Fibroblast of pulmonary artery (primary cell): ENCODE data around the gene FMO3.

ENCODE experiments used
- DNase-seq: peaks from one replicate; pipeline ENCODE4 v3.0.0-alpha.2; 2010; ENCODE audit warnings: low read depth
- H3K4me3 ChIP-seq: replicated peaks from 2 replicates; pipeline ENCODE4 v1.5.1; 2011; ENCODE audit warnings: low read depth, mild to moderate bottlenecking, control low read depth, low read length, moderate library complexity
- TF ChIP-seq, protein P1 (sequence below): IDR thresholded peaks from 2 replicates; pipeline ENCODE4 v1.5.1; 2011; ENCODE audit warnings: mild to moderate bottlenecking, control low read depth, low read length, inconsistent platforms; ENCODE audit errors: missing control alignments

Gene FMO3

DNA sequence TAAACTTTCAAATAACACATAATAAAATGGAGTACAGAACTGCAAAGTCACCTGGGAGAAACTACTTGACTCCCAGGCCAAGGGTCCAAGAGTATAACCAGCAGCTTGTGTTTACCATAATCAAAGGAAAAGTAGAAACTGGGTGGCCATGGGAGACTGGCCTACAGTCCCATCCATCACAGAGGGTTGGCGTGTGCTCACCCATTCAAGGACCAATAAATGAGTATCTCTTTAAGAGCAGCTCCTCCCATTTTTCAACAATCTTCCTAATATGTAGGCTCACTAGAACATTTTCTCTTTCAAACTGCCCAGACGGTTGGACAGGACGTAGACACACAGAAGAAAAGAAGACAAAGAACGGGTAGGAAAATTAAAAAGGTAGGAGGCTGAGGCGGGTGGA is at the start of gene FMO3:
Gene FMO3, plus strand, starts transcription at position 302 of the 400 bp plus-strand sequence. CDS start 1,754 bp downstream, outside the sequence.
- DNase-seq = no peak
- TF ChIP-seq, protein P1, sequence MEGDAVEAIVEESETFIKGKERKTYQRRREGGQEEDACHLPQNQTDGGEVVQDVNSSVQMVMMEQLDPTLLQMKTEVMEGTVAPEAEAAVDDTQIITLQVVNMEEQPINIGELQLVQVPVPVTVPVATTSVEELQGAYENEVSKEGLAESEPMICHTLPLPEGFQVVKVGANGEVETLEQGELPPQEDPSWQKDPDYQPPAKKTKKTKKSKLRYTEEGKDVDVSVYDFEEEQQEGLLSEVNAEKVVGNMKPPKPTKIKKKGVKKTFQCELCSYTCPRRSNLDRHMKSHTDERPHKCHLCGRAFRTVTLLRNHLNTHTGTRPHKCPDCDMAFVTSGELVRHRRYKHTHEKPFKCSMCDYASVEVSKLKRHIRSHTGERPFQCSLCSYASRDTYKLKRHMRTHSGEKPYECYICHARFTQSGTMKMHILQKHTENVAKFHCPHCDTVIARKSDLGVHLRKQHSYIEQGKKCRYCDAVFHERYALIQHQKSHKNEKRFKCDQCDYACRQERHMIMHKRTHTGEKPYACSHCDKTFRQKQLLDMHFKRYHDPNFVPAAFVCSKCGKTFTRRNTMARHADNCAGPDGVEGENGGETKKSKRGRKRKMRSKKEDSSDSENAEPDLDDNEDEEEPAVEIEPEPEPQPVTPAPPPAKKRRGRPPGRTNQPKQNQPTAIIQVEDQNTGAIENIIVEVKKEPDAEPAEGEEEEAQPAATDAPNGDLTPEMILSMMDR = no peak
- H3K4me3 ChIP-seq = no peak within 1 kb of the TSS

DNA sequence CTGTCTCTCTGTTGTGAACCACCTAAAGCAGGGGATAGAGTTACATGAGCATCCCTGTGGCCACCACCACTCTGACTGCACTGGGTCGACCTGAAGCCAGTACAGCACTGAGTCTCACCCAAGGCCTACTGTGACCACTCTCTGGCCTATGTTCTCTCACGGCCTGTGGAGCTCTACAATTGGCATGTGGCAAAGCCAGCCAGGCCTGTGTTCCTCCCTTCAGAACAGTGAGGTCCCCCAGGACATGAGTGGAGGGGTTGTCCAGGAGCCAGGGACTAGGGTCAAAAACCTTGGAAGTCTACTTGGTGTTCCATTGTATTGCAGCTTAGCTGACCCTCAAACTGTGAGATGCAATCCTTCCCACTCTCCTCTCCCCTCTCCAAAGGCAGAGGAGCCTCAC is 42.7 kb upstream of the FMO3 start:
- TF ChIP-seq, protein P1 = no peak
- DNase-seq = no peak

DNA sequence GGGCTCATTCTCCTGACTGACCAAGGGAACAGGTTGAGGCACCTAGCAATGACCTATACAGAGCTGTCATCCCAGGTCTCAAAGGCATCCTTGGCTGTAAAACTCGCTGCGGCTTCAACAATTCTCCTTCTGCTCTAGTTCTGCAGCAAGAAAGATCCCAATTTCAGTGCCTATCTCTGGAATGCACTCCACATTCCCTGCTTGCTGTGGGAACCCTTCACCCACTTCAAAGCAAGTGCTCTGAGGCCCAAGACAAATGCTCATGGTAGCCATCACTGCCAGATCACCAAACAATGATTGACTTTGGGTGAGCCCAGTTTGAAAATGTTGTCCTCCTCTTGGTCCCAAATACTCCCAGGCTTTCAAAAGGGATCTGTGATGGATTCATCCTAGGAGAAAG is 37.7 kb upstream of the FMO3 start:
- TF ChIP-seq, protein P1 = no peak
- no peak for DNase-seq
- H3K4me3 ChIP-seq = no peak overlapping the region

More for the DNA sequence above, 42.7 kb upstream of the FMO3 start:
- no peak overlapping the region for H3K4me3 ChIP-seq

DNA sequence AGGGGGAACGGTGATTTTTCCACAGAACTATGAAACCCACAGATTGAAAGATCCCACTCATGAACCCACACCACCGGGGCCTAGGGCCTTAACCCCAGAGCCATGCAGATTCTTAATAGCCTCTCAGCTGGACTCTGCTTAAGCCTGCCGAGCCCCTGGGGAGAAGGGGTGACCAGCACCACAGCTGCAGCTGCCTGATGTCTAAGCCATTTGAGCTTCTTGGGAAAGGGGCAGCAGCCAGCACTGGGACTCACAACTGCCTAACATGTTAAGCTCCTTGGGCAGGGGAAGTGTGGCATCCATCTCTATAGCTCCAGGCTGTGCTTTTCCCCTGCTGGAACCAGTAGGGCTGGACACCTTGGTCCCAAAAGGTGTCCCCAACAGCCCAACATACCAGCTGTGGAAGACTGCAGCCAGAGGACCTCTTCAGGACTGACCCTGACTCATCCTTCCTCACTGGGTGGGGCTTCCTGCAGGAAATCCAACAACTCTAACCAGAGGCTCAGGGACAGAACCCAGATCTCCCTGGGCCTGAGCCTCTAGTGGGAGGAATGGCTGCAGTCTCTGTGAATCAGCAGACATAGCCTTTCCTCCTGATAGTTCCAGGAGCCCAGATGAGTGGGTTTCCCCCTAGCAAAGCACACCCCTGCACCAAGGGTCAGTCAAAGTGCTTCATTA is 34.6 kb upstream of the FMO3 start:
- DNase-seq = peak; percentile 11
- no peak overlapping the region for H3K4me3 ChIP-seq
- TF ChIP-seq, protein P1 = no peak

- TF ChIP-seq, protein P1 = no peak
- no peak for DNase-seq
- no peak overlapping the region for H3K4me3 ChIP-seq
These were observed 29.1 kb upstream of the FMO3 start for GRCh38 chr1:171061425-171062143.

- no peak for DNase-seq
- H3K4me3 ChIP-seq = no peak overlapping the region
- TF ChIP-seq, protein P1 = no peak
These were observed 27.8 kb upstream of the FMO3 start for GRCh38 chr1:171062902-171063301.
